Thymus (tissue), 11 donors: ENCODE data around the gene DDT. TPM values are rescaled to one million over a fixed set of nuclear protein-coding genes. Genes with fewer than 3 reads are reported as not detected.

Source experiments
- DNase-seq, 9 donors: peaks; one replicate each; pipeline ENCODE4 v3.0.0-alpha.2; 2013; ENCODE audit warnings: low spot score in 9 of 9, low read depth in 6 of 9, missing footprints in 1 of 9
- H3K27ac ChIP-seq, 2 donors: one replicate each; pipeline ENCODE4 v1.5.1; 2013; ENCODE audit warnings: control low read depth in 1 of 2, low read depth in 1 of 2, low read length in 1 of 2, mild to moderate bottlenecking in 1 of 2, moderate library complexity in 1 of 2
- H3K27me3 ChIP-seq, 2 donors: one replicate each; pipeline ENCODE4 v1.5.1; 2013; ENCODE audit warnings: low read length in 1 of 2; ENCODE audit not compliant: control insufficient read depth in 2 of 2, insufficient read depth in 1 of 2
- H3K36me3 ChIP-seq, 2 donors: one replicate each; pipeline ENCODE4 v1.5.1; 2013; ENCODE audit warnings: low read length in 1 of 2, mild to moderate bottlenecking in 1 of 2, moderate library complexity in 1 of 2; ENCODE audit not compliant: control insufficient read depth in 2 of 2, insufficient read depth in 2 of 2
- H3K4me1 ChIP-seq, 2 donors: one replicate each; pipeline ENCODE4 v1.5.1; 2013; ENCODE audit warnings: low read length in 2 of 2; ENCODE audit not compliant: control insufficient read depth in 2 of 2, insufficient read depth in 2 of 2
- H3K4me3 ChIP-seq, 2 donors: one replicate each; pipeline ENCODE4 v1.5.1; 2013; ENCODE audit warnings: low read length in 2 of 2, control low read depth in 1 of 2, mild to moderate bottlenecking in 1 of 2
- H3K9me3 ChIP-seq, 2 donors: one replicate each; pipeline ENCODE4 v1.5.1; 2013; ENCODE audit warnings: low read length in 1 of 2, mild to moderate bottlenecking in 1 of 2; ENCODE audit not compliant: control insufficient read depth in 2 of 2, insufficient read depth in 1 of 2
- whole genome bisulfite sequencing: extraction: QIAGEN DNeasy Blood & Tissue Kit; methylation state at CpG from one replicate; pipeline ENCODE4 v1.1.7; 2013; 5-methylcytosine and 5-hydroxymethylcytosine counted together
- polyA plus RNA-seq: library from polyadenylated mRNA; stranded (reverse); fragments of 200-250 nt; gene quantifications from one replicate; pipeline ENCODE4 v1.2.3, GENCODE V29; 2013
- total RNA-seq: library from RNA; stranded (reverse); fragments of 120-200 nt; gene quantifications from one replicate; pipeline ENCODE4 v1.2.4, GENCODE V29; 2013
- donor health status: healthy.

DDT gene
- total and polyA plus RNA-seq, 2 donors: 95.7 to 111 TPM

GRCh38 chr22:24008381-24009226, 34.4 kb upstream of the DDT start:
- no peak overlapping the region for H3K27ac ChIP-seq
- no peak for DNase-seq
- H3K27me3 ChIP-seq: no peaks in the 10 kb centered on the region
- no peaks in the 10 kb centered on the region for H3K9me3 ChIP-seq
- H3K36me3 ChIP-seq: no peaks in the 10 kb centered on the region
- no peak overlapping the region for H3K4me3 ChIP-seq
- WGBS: 93% methylated on average over 6 of the region's 6 CpGs
- peaks cover 0 to 13% of the 10 kb centered on the region in 2 donors for H3K4me1 ChIP-seq

DNA sequence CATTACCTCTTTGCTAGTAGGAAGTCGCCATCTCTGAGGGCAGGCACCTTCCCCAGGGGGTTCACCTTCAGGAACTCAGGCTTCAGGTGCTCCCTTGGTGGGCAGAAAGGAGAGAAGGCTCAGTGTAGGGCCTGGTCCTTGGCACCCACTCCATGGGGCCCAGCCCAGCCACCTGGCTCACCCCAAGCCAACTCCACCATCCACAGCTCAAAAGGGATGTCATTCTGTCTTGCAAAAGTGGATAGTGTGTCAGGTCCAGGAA, 33.7 kb upstream of the DDT start:
- no peak overlapping the region for H3K4me3 ChIP-seq
- no peak overlapping the region for H3K27ac ChIP-seq
- DNase-seq: no peak

GRCh38 chr22:24007253-24008021, 33.2 kb upstream of the DDT start:
- WGBS: 94% methylated on average over 8 of the region's 8 CpGs
- no peaks in the 10 kb centered on the region for H3K9me3 ChIP-seq

More for the DNA sequence above, 33.7 kb upstream of the DDT start:
- H3K4me1 ChIP-seq: peaks cover 0 to 13% of the 10 kb centered on the region in 2 donors
- no peaks in the 10 kb centered on the region for H3K36me3 ChIP-seq
- 95% methylated on average over 1 of the region's 1 CpG for WGBS
- no peaks in the 10 kb centered on the region for H3K9me3 ChIP-seq
- no peaks in the 10 kb centered on the region for H3K27me3 ChIP-seq

DNA sequence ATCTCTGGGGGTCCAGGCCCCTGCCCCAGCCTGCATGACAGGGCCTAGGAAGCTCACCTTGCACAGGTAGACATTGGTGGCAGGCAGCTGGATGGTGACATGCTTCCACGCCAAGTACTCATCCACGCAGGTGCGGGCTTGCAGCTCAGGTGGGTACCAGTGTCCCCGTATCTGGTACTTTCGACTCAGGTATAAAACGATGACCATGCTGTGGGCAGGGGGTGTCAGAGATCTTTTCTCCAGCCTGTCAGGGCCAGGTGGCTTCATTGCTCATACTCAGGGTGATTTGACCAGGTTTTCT, 32.6 kb upstream of the DDT start:
- DNase-seq: no peak

More at GRCh38 chr22:24007253-24008021, 33.2 kb upstream of the DDT start:
- H3K36me3 ChIP-seq: no peaks in the 10 kb centered on the region
- H3K4me3 ChIP-seq: no peak overlapping the region
- H3K27me3 ChIP-seq: no peaks in the 10 kb centered on the region
- peaks cover 0 to 11% of the 10 kb centered on the region in 2 donors for H3K4me1 ChIP-seq
- no peak for DNase-seq
- no peak overlapping the region for H3K27ac ChIP-seq

GRCh38 chr22:24006207-24006913, 32.1 kb upstream of the DDT start:
- no peaks in the 10 kb centered on the region for H3K36me3 ChIP-seq
- DNase-seq: no peak
- H3K4me3 ChIP-seq: no peak overlapping the region
- H3K27ac ChIP-seq: no peak overlapping the region
- no peaks in the 10 kb centered on the region for H3K9me3 ChIP-seq
- no peaks in the 10 kb centered on the region for H3K27me3 ChIP-seq
- 94% methylated on average over 10 of the region's 10 CpGs for WGBS
- H3K4me1 ChIP-seq: peaks cover 0 to 5% of the 10 kb centered on the region in 2 donors

More for the DNA sequence above, 32.6 kb upstream of the DDT start:
- H3K4me1 ChIP-seq: peaks cover 0 to 8% of the 10 kb centered on the region in 2 donors
- no peak overlapping the region for H3K4me3 ChIP-seq
- no peaks in the 10 kb centered on the region for H3K27me3 ChIP-seq
- no peaks in the 10 kb centered on the region for H3K9me3 ChIP-seq
- 96% methylated on average over 6 of the region's 6 CpGs for WGBS
- no peaks in the 10 kb centered on the region for H3K36me3 ChIP-seq
- H3K27ac ChIP-seq: no peak overlapping the region

DNA sequence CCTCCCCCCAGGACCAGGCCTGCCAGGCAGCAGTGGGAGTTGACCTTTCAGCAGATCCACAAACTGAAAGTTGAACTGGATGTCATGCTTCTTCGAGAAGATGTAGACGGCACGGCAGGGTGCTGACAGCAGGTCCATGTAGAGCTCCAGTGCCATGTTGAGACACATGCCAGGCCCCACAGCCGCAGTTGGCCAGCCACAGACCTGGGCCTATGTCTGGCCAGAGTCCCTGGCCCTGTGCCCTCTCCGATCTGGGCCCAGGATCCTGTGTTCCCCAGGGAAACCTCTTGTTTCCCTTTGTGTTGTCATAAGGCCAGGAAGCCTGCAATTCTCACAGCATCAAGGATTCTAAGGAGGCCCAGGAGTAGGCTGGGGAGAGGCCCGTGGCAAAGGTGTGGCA, 31.0 kb upstream of the DDT start, which contains the start of gene GSTT4:
Gene GSTT4, minus strand, starts transcription at position 253 of the 400 bp plus-strand sequence. Its CDS starts 97 bp downstream, at position 156.
- Histone ChIP-seq H3K27ac (no peak within 1 kb of the TSS), H3K9me3 (no peaks in the 10 kb centered on the region), H3K36me3 (no peaks in the 10 kb centered on the region), H3K4me3 (no peak within 1 kb of the TSS), H3K27me3 (no peaks in the 10 kb centered on the region), H3K4me1 (no peaks in the 10 kb centered on the region)
- WGBS: 95% methylated on average over 6 of the region's 6 CpGs
- no peak for DNase-seq

- no peaks in the 10 kb centered on the region for H3K36me3 ChIP-seq
- no peak for DNase-seq
- 96% methylated on average over 9 of the region's 9 CpGs for WGBS
- H3K4me3 ChIP-seq: no peak overlapping the region
- no peaks in the 10 kb centered on the region for H3K9me3 ChIP-seq
- no peak overlapping the region for H3K27ac ChIP-seq
- H3K27me3 ChIP-seq: peaks cover 0 to 2% of the 10 kb centered on the region in 2 donors
- H3K4me1 ChIP-seq: no peaks in the 10 kb centered on the region
Observed at GRCh38 chr22:24003887-24004286, 29.6 kb upstream of the DDT start.

- Histone ChIP-seq H3K27ac (no peak overlapping the region), H3K36me3 (no peaks in the 10 kb centered on the region), H3K9me3 (no peaks in the 10 kb centered on the region), H3K4me1 (no peaks in the 10 kb centered on the region), H3K27me3 (peaks cover 0 to 2% of the 10 kb centered on the region in 2 donors), H3K4me3 (no peak overlapping the region)
- DNase-seq: no peak
- WGBS: 95% methylated on average over 5 of the region's 5 CpGs
Observed at GRCh38 chr22:24002851-24003250, 28.6 kb upstream of the DDT start.

DNA sequence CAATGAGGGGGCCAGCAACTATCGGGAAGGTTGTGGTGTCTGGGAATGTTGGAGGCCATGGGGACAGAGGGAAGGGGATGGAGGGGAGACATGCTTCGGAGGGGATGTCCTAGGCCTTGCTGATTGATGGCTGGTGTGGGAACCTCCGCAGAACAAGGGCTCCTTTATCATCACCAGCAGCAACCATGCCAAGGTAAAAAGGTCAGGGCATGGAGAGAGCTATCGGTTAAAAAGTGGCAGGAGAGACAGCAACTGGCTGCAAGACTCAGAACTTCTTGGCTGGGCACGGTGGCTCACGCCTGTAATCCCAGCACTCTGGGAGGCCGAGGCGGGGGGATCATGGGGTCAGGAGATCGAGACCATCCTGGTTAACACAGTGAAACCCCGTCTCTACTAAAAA, 28.0 kb upstream of the DDT start:
- H3K4me1 ChIP-seq: no peaks in the 10 kb centered on the region
- no peak for DNase-seq
- no peaks in the 10 kb centered on the region for H3K9me3 ChIP-seq
- WGBS: 92% methylated on average over 10 of the region's 10 CpGs
- no peak overlapping the region for H3K27ac ChIP-seq
- H3K4me3 ChIP-seq: no peak overlapping the region
- H3K36me3 ChIP-seq: no peaks in the 10 kb centered on the region
- H3K27me3 ChIP-seq: peaks cover 0 to 2% of the 10 kb centered on the region in 2 donors
